Mammary epithelial cell (primary cell): ENCODE results near the gene ABCD1.

ENCODE experiments used
- EZH2 ChIP-seq: IDR thresholded peaks from 2 replicates; pipeline ENCODE4 v1.6.1; 2012; ENCODE audit warnings: low read length, inconsistent platforms, borderline replicate concordance
- TF ChIP-seq, protein P1 (sequence below), 2 donors: IDR thresholded peaks in 1 of 2; conservative IDR thresholded peaks in 1 of 2; 2 replicates each; pipeline ENCODE4 v1.5.1; 2011 to 2012; ENCODE audit warnings: inconsistent platforms in 2 of 2, low read length in 2 of 2, mild to moderate bottlenecking in 2 of 2, control low read depth in 1 of 2, low read depth in 1 of 2; ENCODE audit not compliant: insufficient read depth in 1 of 2; ENCODE audit errors: extremely low read depth in 1 of 2

DNA sequence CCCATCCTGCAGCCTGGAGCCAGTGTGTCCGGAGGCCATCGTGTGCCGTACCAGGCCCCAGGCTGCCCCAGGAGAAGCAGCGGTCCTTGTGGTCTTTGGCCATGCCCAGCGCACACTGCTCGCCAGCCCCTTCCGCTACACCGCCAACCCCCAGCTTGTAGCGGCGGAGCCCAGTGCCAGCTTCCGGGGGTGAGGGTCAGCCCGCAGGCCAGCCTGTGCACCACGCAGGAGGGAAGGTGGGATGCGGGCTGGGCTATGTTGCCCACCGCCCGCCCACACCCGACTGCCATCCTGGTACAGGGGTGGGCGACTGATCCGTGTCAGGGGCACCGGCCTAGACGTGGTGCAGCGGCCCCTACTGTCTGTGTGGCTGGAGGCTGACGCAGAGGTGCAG is 48.6 kb downstream of the ABCD1 start:
- TF ChIP-seq, protein P1, sequence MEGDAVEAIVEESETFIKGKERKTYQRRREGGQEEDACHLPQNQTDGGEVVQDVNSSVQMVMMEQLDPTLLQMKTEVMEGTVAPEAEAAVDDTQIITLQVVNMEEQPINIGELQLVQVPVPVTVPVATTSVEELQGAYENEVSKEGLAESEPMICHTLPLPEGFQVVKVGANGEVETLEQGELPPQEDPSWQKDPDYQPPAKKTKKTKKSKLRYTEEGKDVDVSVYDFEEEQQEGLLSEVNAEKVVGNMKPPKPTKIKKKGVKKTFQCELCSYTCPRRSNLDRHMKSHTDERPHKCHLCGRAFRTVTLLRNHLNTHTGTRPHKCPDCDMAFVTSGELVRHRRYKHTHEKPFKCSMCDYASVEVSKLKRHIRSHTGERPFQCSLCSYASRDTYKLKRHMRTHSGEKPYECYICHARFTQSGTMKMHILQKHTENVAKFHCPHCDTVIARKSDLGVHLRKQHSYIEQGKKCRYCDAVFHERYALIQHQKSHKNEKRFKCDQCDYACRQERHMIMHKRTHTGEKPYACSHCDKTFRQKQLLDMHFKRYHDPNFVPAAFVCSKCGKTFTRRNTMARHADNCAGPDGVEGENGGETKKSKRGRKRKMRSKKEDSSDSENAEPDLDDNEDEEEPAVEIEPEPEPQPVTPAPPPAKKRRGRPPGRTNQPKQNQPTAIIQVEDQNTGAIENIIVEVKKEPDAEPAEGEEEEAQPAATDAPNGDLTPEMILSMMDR (conservative IDR thresholded peaks at IDR 0.05 in 1 of 2, IDR thresholded peaks at IDR 0.05 in 1 of 2; ENCODE audit: extremely low read depth in 1 of 2, insufficient read depth in 1 of 2, low read depth in 1 of 2, low read length in 2 of 2) = no peak
- no peak for TF ChIP-seq EZH2
